ENCODE results near the gene C6orf58. TPM values are rescaled to one million over a fixed set of nuclear protein-coding genes. Genes with fewer than 3 reads are reported as not detected.
A peak's percentile ranks its signal among the peaks of the same experiment; 100 is the strongest.

Gene C6orf58
- total RNA-seq, 1 experiment from 2014 or later = not detected

DNA sequence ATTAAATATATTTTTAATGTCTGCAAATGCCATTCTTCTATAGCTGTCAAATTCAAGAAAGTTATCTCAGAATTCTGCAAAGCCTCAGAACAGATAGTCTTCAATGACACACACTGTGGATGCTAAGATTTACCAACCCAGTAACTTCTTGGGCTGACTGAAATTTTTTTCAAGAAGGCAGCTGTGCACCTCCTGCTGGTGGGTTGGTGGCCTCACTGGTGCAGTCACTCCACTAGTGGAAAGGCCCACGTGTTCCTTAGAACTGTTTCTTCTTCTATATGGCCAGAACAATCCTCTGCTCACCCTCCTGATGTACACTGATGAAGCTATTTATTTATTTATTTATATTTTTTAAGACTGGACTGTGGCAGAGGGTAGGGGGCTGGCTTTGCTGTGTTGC lies 29.8 kb upstream of the C6orf58 start:
- Histone ChIP-seq H3K4me2 (ENCODE audit: insufficient read depth, insufficient read length, low read length) (no peak overlapping the region), H3K9me3 (ENCODE audit: control insufficient read depth, low read depth, low read length) (no peaks in the 10 kb centered on the region), H3K23me2 (ENCODE audit: insufficient read length, low read depth, low read length, poor library complexity, severe bottlenecking) (no peaks in the 10 kb centered on the region), H3K9ac (ENCODE audit: extremely low read depth, insufficient read length, low read length) (no peak overlapping the region), H4K5ac (ENCODE audit: insufficient read length, low read depth, low read length) (no peak overlapping the region), H3K27ac (ENCODE audit: insufficient read length, low read depth, low read length) (no peak overlapping the region), H4K91ac (ENCODE audit: insufficient read length, low read depth, low read length) (no peak overlapping the region), H3T11ph (ENCODE audit: low read length) (no peak overlapping the region), H3K79me2 (ENCODE audit: insufficient read depth, low read length) (no peaks in the 10 kb centered on the region), H2BK5ac (ENCODE audit: insufficient read length, low read length) (no peak overlapping the region), H2BK12ac (ENCODE audit: insufficient read length, low read depth, low read length) (no peak overlapping the region), H2BK15ac (ENCODE audit: low read depth, low read length) (no peak overlapping the region), H3K23ac (ENCODE audit: insufficient read length, low read depth, low read length) (no peak overlapping the region), H3K4ac (ENCODE audit: low read depth, low read length) (no peak overlapping the region), H2AFZ (ENCODE audit: low read length) (no peak overlapping the region), H3K79me1 (ENCODE audit: insufficient read depth, low read depth, low read length, poor library complexity, severe bottlenecking) (no peaks in the 10 kb centered on the region), H2BK120ac (ENCODE audit: low read depth, low read length, poor library complexity, severe bottlenecking) (no peak overlapping the region), H3K14ac (ENCODE audit: insufficient read depth, low read length) (no peak overlapping the region), H3K56ac (ENCODE audit: insufficient read length, low read depth, low read length) (no peak overlapping the region), H2BK20ac (ENCODE audit: low read depth, low read length, poor library complexity, severe bottlenecking) (no peak overlapping the region), H3K27me3 (ENCODE audit: insufficient read depth, low read length) (no peaks in the 10 kb centered on the region), H3K18ac (ENCODE audit: insufficient read length, low read depth, low read length) (no peak overlapping the region), H4K8ac (replicated peaks; ENCODE audit: insufficient read length, low read depth, low read length) (no peak overlapping the region), H4K20me1 (ENCODE audit: control insufficient read depth, insufficient read depth, insufficient read length) (no peaks in the 10 kb centered on the region), H2AK5ac (ENCODE audit: insufficient read length, low read length) (no peak overlapping the region), H3K4me1 (ENCODE audit: insufficient read depth, low read length) (no peaks in the 10 kb centered on the region)
- Mint-ChIP-seq H3K36me3 (ENCODE audit: insufficient read depth in 1 of 3, low read depth in 3 of 3) (no peaks in the 10 kb centered on the region), H3K9me3 (no peaks in the 10 kb centered on the region), H3K27ac (no peak overlapping the region), H3K4me1 (peaks cover 0 to 6% of the 10 kb centered on the region in 2 experiments; a peak in 2 of 4 replicates), H3K4me3 (no peak overlapping the region), H3K27me3 (ENCODE audit: low read depth) (no peaks in the 10 kb centered on the region)
- TF ChIP-seq, protein P1, sequence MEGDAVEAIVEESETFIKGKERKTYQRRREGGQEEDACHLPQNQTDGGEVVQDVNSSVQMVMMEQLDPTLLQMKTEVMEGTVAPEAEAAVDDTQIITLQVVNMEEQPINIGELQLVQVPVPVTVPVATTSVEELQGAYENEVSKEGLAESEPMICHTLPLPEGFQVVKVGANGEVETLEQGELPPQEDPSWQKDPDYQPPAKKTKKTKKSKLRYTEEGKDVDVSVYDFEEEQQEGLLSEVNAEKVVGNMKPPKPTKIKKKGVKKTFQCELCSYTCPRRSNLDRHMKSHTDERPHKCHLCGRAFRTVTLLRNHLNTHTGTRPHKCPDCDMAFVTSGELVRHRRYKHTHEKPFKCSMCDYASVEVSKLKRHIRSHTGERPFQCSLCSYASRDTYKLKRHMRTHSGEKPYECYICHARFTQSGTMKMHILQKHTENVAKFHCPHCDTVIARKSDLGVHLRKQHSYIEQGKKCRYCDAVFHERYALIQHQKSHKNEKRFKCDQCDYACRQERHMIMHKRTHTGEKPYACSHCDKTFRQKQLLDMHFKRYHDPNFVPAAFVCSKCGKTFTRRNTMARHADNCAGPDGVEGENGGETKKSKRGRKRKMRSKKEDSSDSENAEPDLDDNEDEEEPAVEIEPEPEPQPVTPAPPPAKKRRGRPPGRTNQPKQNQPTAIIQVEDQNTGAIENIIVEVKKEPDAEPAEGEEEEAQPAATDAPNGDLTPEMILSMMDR (conservative IDR thresholded peaks at IDR 0.05) = peak; percentile 66
- no peak for DNase-seq
- WGBS (ENCODE audit: extremely low coverage, insufficient read length, low lambda C conversion rate) = no CpG with 5 or more reads among the region's 1 CpG

Data from H9 (cell line).